Measurements from ENCODE around the gene KIF1A. TPM values are rescaled to one million over a fixed set of nuclear protein-coding genes. Genes with fewer than 3 reads are reported as not detected.

KIF1A gene
- total RNA-seq, 3 donors from 2014 or later: 1.5 to 17.2 (median 1.9) TPM

DNA sequence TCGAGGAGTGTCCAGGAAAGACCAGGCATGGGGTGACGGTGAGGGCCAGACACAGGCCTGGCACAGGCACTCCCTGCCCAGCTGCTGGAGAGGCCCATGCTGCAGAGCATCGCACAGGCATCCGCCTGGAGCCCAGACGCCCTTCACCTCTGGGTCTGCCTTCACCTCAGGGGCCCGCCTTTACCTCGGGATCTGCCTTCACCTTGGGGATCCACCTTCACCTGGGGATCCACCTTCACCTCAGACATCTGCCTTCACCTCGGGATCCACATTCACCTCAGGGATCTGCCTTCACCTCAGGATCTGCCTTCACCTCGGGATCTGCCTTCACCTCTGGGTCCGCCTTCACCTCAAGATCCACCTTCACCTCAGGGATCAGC lies 7.7 kb downstream of the KIF1A start:
- H3K9me3 ChIP-seq: peaks cover 2% of the 10 kb centered on the region
- TF ChIP-seq, protein P1, sequence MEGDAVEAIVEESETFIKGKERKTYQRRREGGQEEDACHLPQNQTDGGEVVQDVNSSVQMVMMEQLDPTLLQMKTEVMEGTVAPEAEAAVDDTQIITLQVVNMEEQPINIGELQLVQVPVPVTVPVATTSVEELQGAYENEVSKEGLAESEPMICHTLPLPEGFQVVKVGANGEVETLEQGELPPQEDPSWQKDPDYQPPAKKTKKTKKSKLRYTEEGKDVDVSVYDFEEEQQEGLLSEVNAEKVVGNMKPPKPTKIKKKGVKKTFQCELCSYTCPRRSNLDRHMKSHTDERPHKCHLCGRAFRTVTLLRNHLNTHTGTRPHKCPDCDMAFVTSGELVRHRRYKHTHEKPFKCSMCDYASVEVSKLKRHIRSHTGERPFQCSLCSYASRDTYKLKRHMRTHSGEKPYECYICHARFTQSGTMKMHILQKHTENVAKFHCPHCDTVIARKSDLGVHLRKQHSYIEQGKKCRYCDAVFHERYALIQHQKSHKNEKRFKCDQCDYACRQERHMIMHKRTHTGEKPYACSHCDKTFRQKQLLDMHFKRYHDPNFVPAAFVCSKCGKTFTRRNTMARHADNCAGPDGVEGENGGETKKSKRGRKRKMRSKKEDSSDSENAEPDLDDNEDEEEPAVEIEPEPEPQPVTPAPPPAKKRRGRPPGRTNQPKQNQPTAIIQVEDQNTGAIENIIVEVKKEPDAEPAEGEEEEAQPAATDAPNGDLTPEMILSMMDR (IDR thresholded peaks at IDR 0.05): no peak
- no peaks in the 10 kb centered on the region for H3K36me3 ChIP-seq (ENCODE audit: low read depth)
- ATAC-seq (no peak), DNase-seq (no peak)
- intact Hi-C loops (cut with DNase I, micrococcal nuclease): no loop called here
- no peaks in the 10 kb centered on the region for H3K4me1 ChIP-seq (ENCODE audit: low read depth)
- H3K4me3 ChIP-seq: no peak overlapping the region

DNA sequence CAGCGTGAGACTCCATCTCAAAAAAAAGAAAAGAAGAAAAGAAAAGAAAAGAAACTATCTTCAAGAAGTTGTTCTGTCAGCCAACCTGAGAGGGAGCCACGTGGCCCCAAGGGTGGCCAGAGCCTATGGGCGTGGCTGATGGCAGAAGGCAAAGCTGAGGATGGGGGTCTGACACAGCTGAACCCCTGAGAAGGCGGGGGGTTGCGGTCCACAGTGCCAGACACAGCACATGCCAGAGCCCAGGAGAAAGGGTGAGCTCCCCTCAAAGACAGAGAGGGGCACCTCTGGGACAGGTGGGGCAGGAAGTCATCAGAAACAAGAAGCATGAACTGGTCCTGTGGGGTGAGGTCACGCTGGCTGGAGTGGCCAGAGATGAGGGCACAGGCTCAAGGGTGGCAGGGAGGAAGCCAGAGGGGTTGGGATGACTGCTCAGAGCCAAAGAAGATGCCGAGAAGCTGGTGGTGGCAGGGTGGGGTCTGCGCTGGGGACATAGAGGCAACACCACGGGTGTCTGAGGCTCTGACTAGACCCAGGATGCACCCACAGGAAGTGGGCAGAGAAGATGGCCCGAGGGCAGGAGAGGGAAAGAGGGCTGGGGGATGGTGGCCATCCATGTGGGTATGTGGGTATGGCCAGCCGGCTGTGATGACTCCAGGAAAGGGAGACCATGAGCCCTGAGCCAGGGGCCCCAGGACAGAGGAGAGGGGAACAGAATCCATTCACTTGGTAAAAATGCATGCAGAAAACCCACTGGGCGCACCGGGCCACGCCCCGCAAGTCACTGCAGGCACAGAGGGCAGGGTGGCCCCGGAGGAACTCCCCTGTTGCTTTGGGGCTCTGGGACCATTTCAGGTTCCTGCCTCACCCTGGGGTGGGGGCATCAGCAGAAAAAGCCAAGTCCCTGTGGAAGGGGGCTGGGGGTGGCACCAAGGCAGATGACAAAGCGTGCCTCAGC lies 8.4 kb downstream of the KIF1A start:
- TF ChIP-seq, protein P1 (IDR thresholded peaks at IDR 0.05): no peak
- Histone ChIP-seq H3K9me3 (peaks cover 2% of the 10 kb centered on the region), H3K4me3 (no peak overlapping the region), H3K4me1 (ENCODE audit: low read depth) (no peaks in the 10 kb centered on the region), H3K36me3 (ENCODE audit: low read depth) (no peaks in the 10 kb centered on the region)
- DNase-seq: no peak
- intact Hi-C loops (cut with DNase I, micrococcal nuclease): no loop called here
- ATAC-seq: no peak

DNA sequence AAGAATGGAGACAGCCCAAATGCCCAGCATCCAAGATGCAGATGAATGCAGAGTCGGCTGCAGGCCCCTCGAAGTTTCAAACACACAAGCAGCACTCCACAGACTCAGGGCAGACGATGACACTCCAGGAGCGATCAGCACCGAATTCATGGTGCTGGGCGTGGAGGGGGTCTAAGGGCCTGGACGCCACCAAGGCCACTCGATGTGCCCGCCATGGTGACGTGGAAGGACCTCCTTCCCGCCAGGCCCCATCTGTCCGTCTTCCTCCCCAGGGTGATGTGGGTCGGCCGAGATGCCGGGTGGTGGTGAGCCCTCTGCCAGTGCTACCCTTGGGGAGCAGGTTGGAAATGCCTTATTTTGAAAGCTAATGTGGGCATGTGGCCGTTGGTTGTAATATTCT lies 9.4 kb downstream of the KIF1A start:
- H3K4me3 ChIP-seq: no peak overlapping the region

DNA sequence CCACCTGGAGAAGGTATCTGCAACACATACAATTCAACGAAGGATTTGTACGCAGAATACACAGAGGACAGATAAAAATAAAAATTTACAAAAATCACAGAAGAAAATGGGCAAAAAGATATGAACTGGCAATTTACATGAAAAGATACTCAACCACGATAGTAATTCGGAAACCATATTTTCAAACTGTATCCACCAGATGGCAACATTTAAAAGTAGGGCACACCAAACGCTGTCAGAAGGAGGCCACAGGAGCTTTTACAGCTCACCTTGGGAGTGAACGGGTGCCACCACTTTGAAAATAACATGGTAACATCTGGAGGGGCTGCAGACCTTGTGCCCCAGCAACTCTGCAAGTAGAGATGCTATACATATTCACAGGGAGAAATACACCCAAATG lies 9.8 kb downstream of the KIF1A start:
- Histone ChIP-seq H3K9me3 (peaks cover 2% of the 10 kb centered on the region), H3K36me3 (ENCODE audit: low read depth) (no peaks in the 10 kb centered on the region), H3K4me3 (no peak overlapping the region), H3K4me1 (ENCODE audit: low read depth) (no peaks in the 10 kb centered on the region)
- intact Hi-C loops (cut with DNase I, micrococcal nuclease): no loop called here
- ATAC-seq: no peak
- TF ChIP-seq, protein P1 (IDR thresholded peaks at IDR 0.05): no peak
- no peak for DNase-seq

More for the DNA sequence above, 9.4 kb downstream of the KIF1A start:
- DNase-seq: no peak
- no peaks in the 10 kb centered on the region for H3K36me3 ChIP-seq (ENCODE audit: low read depth)
- H3K9me3 ChIP-seq: peaks cover 2% of the 10 kb centered on the region
- TF ChIP-seq, protein P1 (IDR thresholded peaks at IDR 0.05): no peak
- no peak for ATAC-seq
- H3K4me1 ChIP-seq (ENCODE audit: low read depth): no peaks in the 10 kb centered on the region
- intact Hi-C loops (cut with DNase I, micrococcal nuclease): no loop called here

DNA sequence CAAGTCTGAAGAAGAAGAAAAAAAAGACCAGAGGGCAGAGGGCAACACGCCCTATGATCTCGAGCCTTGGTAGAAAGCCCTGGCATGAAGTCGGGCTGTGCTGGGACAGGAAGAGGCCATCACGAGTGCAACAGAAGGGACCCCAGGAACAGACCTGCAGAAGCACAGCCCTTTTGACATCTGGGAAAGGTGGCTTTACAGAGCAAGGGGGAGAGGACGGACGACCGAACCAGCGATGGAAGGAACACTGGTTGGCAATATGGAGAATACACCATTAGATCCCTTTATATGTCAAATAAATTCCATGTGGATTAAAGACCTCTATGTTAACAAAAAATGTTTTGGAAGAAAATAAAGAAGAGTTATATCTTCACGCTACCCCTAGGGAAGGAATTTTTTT lies 10.7 kb downstream of the KIF1A start:
- ATAC-seq: no peak
- H3K4me3 ChIP-seq: no peak overlapping the region
- intact Hi-C loops (cut with DNase I, micrococcal nuclease): no loop called here
- peaks cover 2% of the 10 kb centered on the region for H3K9me3 ChIP-seq
- TF ChIP-seq, protein P1 (IDR thresholded peaks at IDR 0.05): no peak
- H3K36me3 ChIP-seq (ENCODE audit: low read depth): no peaks in the 10 kb centered on the region
- H3K4me1 ChIP-seq (ENCODE audit: low read depth): no peaks in the 10 kb centered on the region
- DNase-seq: no peak
